GM18505 (cell line): ENCODE data around the gene LASP1.
"Not testable (repeated sequence)": the region's sequence is repeated elsewhere in the genome, so short reads cannot be mapped to it uniquely, and the experiment has no call there.

Experiments
- ATAC-seq: cut with Tn5 transposase; IDR thresholded peaks from one replicate; pipeline ENCODE4 v1.9.1; 2021; ENCODE audit not compliant: unreplicated experiment
- POLR2A ChIP-seq: IDR thresholded peaks from 4 replicates; pipeline ENCODE4 v1.6.1; 2011; ENCODE audit warnings: borderline replicate concordance; ENCODE audit not compliant: insufficient read depth, insufficient read length; ENCODE audit errors: extremely low read depth

LASP1 gene

DNA sequence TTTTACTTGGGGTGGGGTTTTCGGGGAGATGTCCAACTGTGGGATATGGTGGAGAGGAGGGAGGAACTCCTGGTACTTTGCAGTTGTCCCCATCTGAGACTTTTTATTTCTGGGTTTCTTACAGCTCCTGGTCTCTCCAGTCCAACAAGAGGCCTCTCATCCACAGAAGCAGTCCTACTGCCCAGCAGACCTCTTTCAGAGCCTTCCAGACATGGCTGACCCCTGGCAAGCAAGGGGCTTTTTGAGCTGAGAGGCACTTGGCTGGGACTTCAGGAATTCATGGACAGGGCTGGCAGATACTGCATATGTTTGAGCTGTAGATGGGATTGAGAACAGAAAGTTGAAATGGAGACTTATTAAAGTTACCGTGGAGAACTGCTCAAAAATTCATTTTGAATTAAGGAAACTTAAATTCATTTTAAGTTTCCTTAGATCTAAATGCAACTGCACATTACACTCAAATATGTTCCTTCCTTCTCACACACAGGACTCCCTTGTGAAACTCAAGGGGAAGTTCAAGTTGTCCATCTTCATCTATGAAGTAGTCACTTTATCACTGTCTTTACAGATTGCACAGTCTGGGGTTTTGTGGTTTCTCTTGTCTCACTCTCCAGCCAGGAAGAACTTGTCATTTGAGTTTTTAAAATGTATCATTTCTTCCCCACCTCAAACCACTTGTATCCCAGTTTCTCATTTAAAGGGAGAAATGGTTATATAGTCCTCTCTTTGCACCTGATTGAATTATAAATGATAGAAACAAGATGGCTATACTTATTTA lies 56.6 kb downstream of the LASP1 start:
- no peak for TF ChIP-seq POLR2A

DNA sequence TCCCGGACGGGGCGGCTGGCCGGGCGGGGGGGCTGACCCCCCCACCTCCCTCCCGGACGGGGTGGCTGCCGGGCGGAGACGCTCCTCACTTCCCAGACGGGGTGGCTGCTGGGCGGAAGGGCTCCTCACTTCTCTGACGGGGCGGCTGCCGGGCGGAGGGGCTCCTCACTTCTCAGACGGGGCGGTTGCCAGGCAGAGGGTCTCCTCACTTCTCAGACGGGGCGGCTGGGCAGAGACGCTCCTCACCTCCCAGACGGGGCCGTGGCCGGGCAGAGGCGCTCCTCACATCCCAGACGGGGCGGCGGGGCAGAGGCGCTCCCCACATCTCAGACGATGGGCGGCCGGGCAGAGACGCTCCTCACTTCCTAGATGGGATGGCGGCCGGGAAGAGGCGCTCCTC lies 60.9 kb downstream of the LASP1 start:
- ATAC-seq = not testable (repeated sequence)

More for the DNA sequence above, 56.6 kb downstream of the LASP1 start:
- ATAC-seq = no peak

GRCh38 chr17:38933962-38934361 lies 64.1 kb downstream of the LASP1 start:
- ATAC-seq = not testable (repeated sequence)

GRCh38 chr17:38939987-38940386 lies 70.1 kb downstream of the LASP1 start:
- TF ChIP-seq POLR2A = no peak

DNA sequence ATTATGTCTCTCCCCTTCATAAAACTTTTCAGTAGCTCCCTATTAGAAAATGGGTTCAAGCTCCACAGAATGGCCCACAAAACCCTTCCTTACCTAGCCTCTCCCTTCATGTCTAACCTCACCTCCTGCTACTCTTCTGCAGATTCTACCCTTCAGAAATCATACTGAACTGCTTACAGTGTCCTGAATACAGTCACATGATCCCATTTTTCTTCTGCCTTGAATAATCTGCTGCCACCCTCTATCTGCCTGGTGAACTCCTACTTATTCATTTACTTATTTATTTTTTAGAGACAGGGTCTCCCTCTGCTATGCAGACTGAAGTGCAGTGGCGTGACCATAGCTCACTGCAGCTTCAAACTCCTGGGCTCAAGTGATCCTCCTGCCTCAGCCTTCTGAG lies 70.5 kb downstream of the LASP1 start:
- ATAC-seq = no peak
- no peak for TF ChIP-seq POLR2A

More at GRCh38 chr17:38939987-38940386, 70.1 kb downstream of the LASP1 start:
- ATAC-seq = no peak

- no peak for ATAC-seq
- TF ChIP-seq POLR2A = no peak
Measured at GRCh38 chr17:38942696-38943334, 73.0 kb downstream of the LASP1 start.

DNA sequence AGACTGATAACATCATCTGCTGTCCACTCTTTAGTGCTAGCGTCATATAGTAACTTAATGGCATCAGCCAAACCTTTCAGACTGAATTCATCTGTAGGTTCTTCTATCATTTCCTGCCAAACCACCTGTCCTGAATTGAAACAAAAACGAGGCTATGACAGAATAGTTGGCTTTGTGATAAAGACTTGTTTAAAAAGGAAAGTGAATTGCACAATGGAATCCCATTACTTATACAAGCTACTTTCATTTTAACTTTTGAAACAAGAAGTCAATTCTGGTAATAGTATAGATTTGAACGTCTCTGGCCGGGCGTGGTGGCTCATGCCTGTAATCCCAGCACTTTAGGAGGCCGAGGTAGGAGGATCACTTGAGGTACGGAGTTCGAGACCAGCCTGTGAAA lies 73.7 kb downstream of the LASP1 start:
- no peak for TF ChIP-seq POLR2A
- ATAC-seq = no peak

DNA sequence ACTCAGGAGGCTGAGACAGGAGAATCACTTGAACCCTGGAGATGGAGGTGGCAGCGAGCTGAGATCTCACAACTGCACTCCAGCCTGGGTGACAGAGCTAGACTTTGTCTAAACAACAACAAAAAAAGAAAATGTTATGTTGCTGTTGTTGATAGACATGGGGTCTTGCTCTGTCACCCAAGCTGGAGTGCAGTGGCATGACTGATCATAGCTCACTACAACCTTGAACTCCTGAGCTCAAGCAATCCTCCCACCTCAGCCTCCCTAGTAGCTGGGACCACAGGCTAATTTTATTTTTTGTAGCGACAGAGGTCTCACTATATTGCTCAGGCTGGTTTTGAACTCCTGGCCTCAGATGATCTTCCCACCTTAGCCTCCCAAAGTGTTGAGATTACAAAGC lies 77.3 kb downstream of the LASP1 start:
- TF ChIP-seq POLR2A = no peak
- no peak for ATAC-seq

DNA sequence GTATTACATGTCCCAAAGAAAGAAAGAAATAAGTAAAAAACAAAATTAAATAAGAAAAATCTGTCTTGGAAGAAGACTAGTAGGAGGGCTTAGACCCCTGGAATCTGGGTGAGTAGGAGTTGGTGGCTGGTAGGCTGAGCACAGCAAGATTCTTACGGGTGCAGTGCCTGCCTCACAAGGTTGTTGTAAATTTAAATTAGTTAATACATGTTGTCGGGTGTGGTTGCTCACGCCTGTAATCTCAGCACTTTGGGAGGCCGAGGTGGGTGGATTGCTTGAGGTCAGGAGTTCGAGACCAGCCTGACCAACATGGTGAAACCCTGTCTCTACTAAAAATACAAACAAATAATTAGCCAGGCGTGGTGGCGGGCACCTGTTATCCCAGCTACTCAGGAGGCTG lies 83.9 kb downstream of the LASP1 start:
- ATAC-seq = not testable (repeated sequence)

GRCh38 chr17:38958326-38958725 lies 88.5 kb downstream of the LASP1 start:
- no peak for TF ChIP-seq POLR2A
- ATAC-seq = no peak

DNA sequence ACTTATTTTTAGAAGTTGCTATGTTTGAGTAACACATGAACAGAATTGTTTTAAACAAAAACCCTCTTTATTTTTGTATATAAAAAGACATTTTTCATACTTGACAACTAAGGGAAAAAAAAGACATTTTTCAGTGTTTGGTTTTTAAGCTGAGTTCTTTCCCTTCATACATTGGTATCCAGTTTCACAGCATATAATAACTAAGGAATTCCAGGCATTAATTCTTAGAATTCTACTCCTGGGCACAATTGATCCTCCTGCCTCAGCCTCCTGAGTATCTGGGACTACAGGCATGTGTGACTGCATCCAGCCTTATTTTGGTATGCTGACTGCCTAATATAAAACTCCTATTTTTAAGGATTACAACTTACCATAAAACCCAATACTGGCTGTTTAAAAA lies 88.9 kb downstream of the LASP1 start:
- TF ChIP-seq POLR2A = no peak
- ATAC-seq = no peak

- ATAC-seq = no peak
- TF ChIP-seq POLR2A = no peak
Measured at GRCh38 chr17:38959508-38959907, 89.7 kb downstream of the LASP1 start.

DNA sequence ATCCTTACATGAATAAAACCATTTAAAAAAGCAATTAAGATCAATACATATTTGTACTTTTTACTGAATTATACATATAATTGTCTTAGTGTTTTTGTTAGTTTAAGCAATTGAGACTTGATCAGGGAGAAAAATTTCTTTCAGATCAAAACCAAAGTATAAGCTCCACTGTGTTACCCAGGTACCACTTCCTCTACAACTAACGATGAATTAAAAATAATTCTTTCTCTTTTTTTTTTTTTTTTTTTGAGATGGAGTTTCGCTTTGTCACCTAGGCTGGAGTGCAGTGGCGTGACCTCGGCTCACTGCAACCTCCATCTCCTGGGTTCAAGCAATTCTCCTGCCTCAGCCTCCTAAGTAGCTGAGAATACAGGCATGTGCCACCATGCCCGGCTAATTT lies 90.5 kb downstream of the LASP1 start:
- TF ChIP-seq POLR2A = no peak
- no peak for ATAC-seq

DNA sequence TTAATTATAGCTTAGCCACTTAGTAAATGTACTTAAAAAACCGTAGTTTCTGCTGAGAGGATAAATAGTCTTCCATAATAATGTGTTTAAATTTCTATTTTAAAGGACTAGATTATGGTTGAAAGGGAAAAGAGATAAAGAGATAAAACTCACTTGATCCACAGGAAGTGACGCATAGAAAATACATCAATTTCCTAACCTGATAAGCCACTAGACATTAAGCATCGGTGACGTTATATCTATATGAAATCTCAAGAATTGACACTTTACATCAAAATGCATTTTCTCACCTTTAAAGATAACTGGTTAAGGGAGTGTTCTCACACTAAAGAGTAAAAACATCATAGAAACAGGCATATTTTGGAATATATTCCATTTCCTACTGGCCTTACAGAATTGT lies 91.6 kb downstream of the LASP1 start:
- TF ChIP-seq POLR2A = no peak
- ATAC-seq = no peak
